ENCODE results near the gene ZNF474. TPM values are rescaled to one million over a fixed set of nuclear protein-coding genes. Genes with fewer than 3 reads are reported as not detected.

Gene ZNF474
- total and polyA plus RNA-seq, 9 donors, result 0.12 to 5.7 (median 0.31) TPM; not detected in 1

- Histone ChIP-seq H3K27me3 (no peaks in the 10 kb centered on the region), H3K4me1 (ENCODE audit: insufficient read depth) (peaks cover 3% of the 10 kb centered on the region), H3K9me3 (no peaks in the 10 kb centered on the region), H3K4me3 (no peak overlapping the region), H3K27ac (no peak overlapping the region), H3K36me3 (no peaks in the 10 kb centered on the region)
- TF ChIP-seq CTCF (IDR thresholded peaks at IDR 0.05) (no peak), EP300 (IDR thresholded peaks at IDR 0.05) (no peak), POLR2A (IDR thresholded peaks at IDR 0.05) (no peak)
- no peak for DNase-seq
- WGBS, 3 donors, result 96 to 98% (median 97%) methylated on average over 2 of the region's 2 CpGs
- intact Hi-C loops (cut with DNase I), result no loop called here
These were observed 4.6 kb upstream of the ZNF474 start for GRCh38 chr5:122124766-122125165.

GRCh38 chr5:122126177-122126755, 3.1 kb upstream of the ZNF474 start:
- no peak for DNase-seq
- Histone ChIP-seq H3K36me3 (no peaks in the 10 kb centered on the region), H3K4me1 (ENCODE audit: insufficient read depth) (peaks cover 3% of the 10 kb centered on the region), H3K27me3 (no peaks in the 10 kb centered on the region), H3K27ac (peak overlapping the region in 1 of 2 donors; percentile 49), H3K4me3 (no peak overlapping the region), H3K9me3 (no peaks in the 10 kb centered on the region)
- intact Hi-C loops (cut with DNase I), result no loop called here
- WGBS, 3 donors, result 0 to 18% (median 4%) methylated on average over 2 of the region's 2 CpGs
- TF ChIP-seq EP300 (IDR thresholded peaks at IDR 0.05) (no peak), CTCF (IDR thresholded peaks at IDR 0.05) (no peak), POLR2A (IDR thresholded peaks at IDR 0.05) (no peak)

- intact Hi-C loops (cut with DNase I), result no loop called here
- H3K36me3 ChIP-seq, result no peaks in the 10 kb centered on the region
- H3K4me3 ChIP-seq, result no peak overlapping the region
- TF ChIP-seq POLR2A (IDR thresholded peaks at IDR 0.05), result no peak
- TF ChIP-seq EP300 (IDR thresholded peaks at IDR 0.05), result no peak
- TF ChIP-seq CTCF (IDR thresholded peaks at IDR 0.05), result no peak
- no peaks in the 10 kb centered on the region for H3K27me3 ChIP-seq
- 9 to 30% (median 10%) methylated on average over 10 of the region's 10 CpGs for WGBS, 3 donors
- DNase-seq, result peak; percentile 18 to 33 (median 22)
- H3K27ac ChIP-seq, result peak overlapping the region in 1 of 2 donors; percentile 49
- peaks cover 3% of the 10 kb centered on the region for H3K4me1 ChIP-seq (ENCODE audit: insufficient read depth)
- H3K9me3 ChIP-seq, result no peaks in the 10 kb centered on the region
These were observed 2.5 kb upstream of the ZNF474 start for GRCh38 chr5:122126756-122127321.

GRCh38 chr5:122130152-122130551, 806 bp downstream of the ZNF474 start:
- Histone ChIP-seq H3K4me1 (ENCODE audit: insufficient read depth) (peaks cover 3% of the 10 kb centered on the region), H3K36me3 (no peaks in the 10 kb centered on the region), H3K27me3 (no peaks in the 10 kb centered on the region), H3K4me3 (no peak overlapping the region), H3K27ac (no peak overlapping the region), H3K9me3 (no peaks in the 10 kb centered on the region)
- no peak for DNase-seq
- intact Hi-C loops (cut with DNase I), result no loop called here
- WGBS, 3 donors, result 84 to 92% (median 88%) methylated on average over 2 of the region's 2 CpGs
- TF ChIP-seq POLR2A (IDR thresholded peaks at IDR 0.05) (no peak), CTCF (IDR thresholded peaks at IDR 0.05) (no peak), EP300 (IDR thresholded peaks at IDR 0.05) (no peak)

Data from ovary (tissue), 9 donors.